ENCODE measurements around the gene MRPS30. TPM values are rescaled to one million over a fixed set of nuclear protein-coding genes. Genes with fewer than 3 reads are reported as not detected.
A peak's percentile ranks its signal among the peaks of the same experiment; 100 is the strongest.
"Not testable (repeated sequence)": the region's sequence is repeated elsewhere in the genome, so short reads cannot be mapped to it uniquely, and the experiment has no call there.

MRPS30 gene
- 10 to 100 TPM; 61.5 to 74.4 (median 65.1) TPM for polyA plus RNA-seq (ENCODE audit: insufficient read length in 3 of 3)
- long read RNA-seq, donor 1, transcript MRPS30-202 (5 exons, 1,678 nt): major isoform, 8 of 15 reads
- long read RNA-seq, donor 1, partial matches to known transcripts: 7 of 15 reads
- long read RNA-seq, donor 1, other reads (novel, unspliced or antisense): 0 of 15 reads
- long read RNA-seq, donor 2, transcript MRPS30-202 (5 exons, 1,678 nt): major isoform, 10 of 10 reads
- long read RNA-seq, donor 2, partial matches to known transcripts: 0 of 10 reads
- long read RNA-seq, donor 2, other reads (novel, unspliced or antisense): 0 of 10 reads
- long read RNA-seq, donor 3, full-length matches to known transcripts: 18 of 18 reads
- long read RNA-seq, donor 3, partial matches to known transcripts: 0 of 18 reads
- long read RNA-seq, donor 3, other reads (novel, unspliced or antisense): 0 of 18 reads
- long read RNA-seq, donor 4, transcript MRPS30-202 (5 exons, 1,678 nt): major isoform, 8 of 8 reads
- long read RNA-seq, donor 4, partial matches to known transcripts: 0 of 8 reads
- long read RNA-seq, donor 4, other reads (novel, unspliced or antisense): 0 of 8 reads
- long read RNA-seq, donor 5: 0 reads
- long read RNA-seq, donor 6, full-length matches to known transcripts: 13 of 13 reads
- long read RNA-seq, donor 6, partial matches to known transcripts: 0 of 13 reads
- long read RNA-seq, donor 6, other reads (novel, unspliced or antisense): 0 of 13 reads
- long read RNA-seq, donor 7, transcript MRPS30-202 (5 exons, 1,678 nt): major isoform, 13 of 13 reads
- long read RNA-seq, donor 7, partial matches to known transcripts: 0 of 13 reads
- long read RNA-seq, donor 7, other reads (novel, unspliced or antisense): 0 of 13 reads
- long read RNA-seq, donor 8: 0 reads
- long read RNA-seq, donor 9, transcript MRPS30-202 (5 exons, 1,678 nt): major isoform, 20 of 20 reads
- long read RNA-seq, donor 9, partial matches to known transcripts: 0 of 20 reads
- long read RNA-seq, donor 9, other reads (novel, unspliced or antisense): 0 of 20 reads
- long read RNA-seq, donor 10, transcript MRPS30-202 (5 exons, 1,678 nt): major isoform, 8 of 8 reads
- long read RNA-seq, donor 10, partial matches to known transcripts: 0 of 8 reads
- long read RNA-seq, donor 10, other reads (novel, unspliced or antisense): 0 of 8 reads
- long read RNA-seq, donor 11, transcript MRPS30-202 (5 exons, 1,678 nt): major isoform, 17 of 17 reads
- long read RNA-seq, donor 11, partial matches to known transcripts: 0 of 17 reads
- long read RNA-seq, donor 11, other reads (novel, unspliced or antisense): 0 of 17 reads
- long read RNA-seq, donor 12, partial matches to known transcripts: 0 of 4 reads
- long read RNA-seq, donor 12, other reads (novel, unspliced or antisense): 0 of 4 reads
- long read RNA-seq, donor 13: 0 reads
- long read RNA-seq, donor 14, transcript MRPS30-202 (5 exons, 1,678 nt): major isoform, 12 of 12 reads
- long read RNA-seq, donor 14, partial matches to known transcripts: 0 of 12 reads
- long read RNA-seq, donor 14, other reads (novel, unspliced or antisense): 0 of 12 reads
- long read RNA-seq, donor 15, transcript MRPS30-202 (5 exons, 1,678 nt): major isoform, 8 of 8 reads
- long read RNA-seq, donor 15, partial matches to known transcripts: 0 of 8 reads
- long read RNA-seq, donor 15, other reads (novel, unspliced or antisense): 0 of 8 reads
- long read RNA-seq, donor 16, transcript MRPS30-202 (5 exons, 1,678 nt): major isoform, 26 of 26 reads
- long read RNA-seq, donor 16, partial matches to known transcripts: 0 of 26 reads
- long read RNA-seq, donor 16, other reads (novel, unspliced or antisense): 0 of 26 reads

DNA sequence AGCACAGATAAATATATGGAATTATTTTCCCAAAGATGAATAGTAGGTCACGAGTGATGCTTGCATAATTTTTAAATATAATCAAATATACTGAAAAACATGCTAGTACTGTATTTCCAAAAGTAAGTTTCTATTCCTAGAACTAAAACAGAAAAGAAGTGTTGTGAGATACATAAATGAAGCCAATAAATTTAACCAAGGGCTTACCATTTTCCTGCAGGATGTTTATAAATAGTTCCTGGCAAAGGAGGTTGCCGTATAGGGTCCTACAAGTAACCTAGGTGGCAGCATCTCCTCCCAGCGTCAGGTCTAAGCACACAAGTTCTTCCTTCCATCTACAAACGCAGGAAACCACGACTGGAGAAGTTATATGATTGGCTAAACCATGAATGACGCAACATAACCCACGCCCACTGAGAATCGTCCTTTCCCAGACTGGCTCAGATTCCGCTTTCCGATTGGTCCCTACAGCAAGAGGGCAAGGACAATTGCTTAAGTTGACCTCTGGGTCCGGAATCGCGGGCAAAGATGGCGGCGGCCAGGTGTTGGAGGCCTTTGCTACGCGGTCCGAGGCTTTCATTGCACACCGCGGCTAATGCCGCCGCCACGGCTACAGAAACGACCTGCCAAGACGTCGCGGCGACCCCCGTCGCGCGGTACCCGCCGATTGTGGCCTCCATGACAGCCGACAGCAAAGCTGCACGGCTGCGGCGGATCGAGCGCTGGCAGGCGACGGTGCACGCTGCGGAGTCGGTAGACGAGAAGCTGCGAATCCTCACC is at the start of gene MRPS30:
Gene MRPS30 (plus strand): TSS at position 513 of the 780 bp plus-strand sequence. CDS start 16 bp downstream, at position 529.
- DNase-seq (ENCODE audit: extremely low read depth in 1 of 11, low read depth in 9 of 11, low spot score in 4 of 11): peak; percentile 94 to 99 (median 98)

DNA sequence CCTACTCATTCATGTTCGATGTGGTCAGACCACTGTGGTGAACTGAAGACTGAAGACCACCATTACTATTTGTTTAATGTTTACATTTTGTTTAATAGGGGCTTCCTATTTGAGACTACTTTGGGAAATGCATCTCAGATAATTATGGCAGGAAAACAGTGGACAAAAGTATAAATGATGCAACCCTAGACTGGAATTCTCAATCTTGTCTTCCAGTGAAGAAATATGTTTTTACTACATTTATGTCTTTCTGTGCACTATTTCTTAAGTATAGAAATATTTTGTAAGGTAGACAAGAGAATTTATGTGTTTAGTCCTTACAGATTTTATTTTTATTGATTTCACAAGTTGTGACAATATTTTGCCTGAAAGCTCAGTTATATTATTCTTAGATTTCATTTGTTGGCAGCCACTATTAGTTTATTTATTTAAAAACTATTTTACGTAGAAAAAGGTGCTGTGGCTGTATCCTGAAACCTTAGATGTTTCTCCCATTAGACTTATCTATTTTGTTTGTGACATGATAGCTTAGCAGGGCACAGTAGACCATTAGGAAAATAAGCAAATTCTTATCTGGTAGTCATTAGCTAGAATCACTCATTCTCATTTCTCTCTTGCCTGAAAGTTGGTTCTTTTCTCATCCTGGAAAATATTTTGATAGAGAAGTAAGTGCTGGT is 39.4 kb upstream of the MRPS30 start:
- no peak for DNase-seq (ENCODE audit: extremely low read depth in 1 of 11, low read depth in 9 of 11, low spot score in 4 of 11)

DNA sequence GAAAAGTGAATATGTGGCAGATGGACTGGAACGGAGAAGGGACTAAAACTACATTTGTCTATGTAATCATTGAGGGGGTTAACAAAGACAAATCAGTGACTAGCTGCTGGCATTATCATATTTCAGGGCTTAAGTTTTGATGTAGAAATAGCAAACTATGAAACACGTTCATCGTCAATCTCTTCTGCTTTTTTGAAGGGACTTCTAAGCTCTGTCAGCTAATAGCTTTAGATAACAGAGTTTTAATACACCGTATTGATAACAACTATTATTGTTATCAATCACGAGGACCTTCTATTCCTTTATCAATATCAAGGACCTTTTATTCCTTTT is 38.9 kb upstream of the MRPS30 start:
- DNase-seq (ENCODE audit: extremely low read depth in 1 of 11, low read depth in 9 of 11, low spot score in 4 of 11): no peak

DNA sequence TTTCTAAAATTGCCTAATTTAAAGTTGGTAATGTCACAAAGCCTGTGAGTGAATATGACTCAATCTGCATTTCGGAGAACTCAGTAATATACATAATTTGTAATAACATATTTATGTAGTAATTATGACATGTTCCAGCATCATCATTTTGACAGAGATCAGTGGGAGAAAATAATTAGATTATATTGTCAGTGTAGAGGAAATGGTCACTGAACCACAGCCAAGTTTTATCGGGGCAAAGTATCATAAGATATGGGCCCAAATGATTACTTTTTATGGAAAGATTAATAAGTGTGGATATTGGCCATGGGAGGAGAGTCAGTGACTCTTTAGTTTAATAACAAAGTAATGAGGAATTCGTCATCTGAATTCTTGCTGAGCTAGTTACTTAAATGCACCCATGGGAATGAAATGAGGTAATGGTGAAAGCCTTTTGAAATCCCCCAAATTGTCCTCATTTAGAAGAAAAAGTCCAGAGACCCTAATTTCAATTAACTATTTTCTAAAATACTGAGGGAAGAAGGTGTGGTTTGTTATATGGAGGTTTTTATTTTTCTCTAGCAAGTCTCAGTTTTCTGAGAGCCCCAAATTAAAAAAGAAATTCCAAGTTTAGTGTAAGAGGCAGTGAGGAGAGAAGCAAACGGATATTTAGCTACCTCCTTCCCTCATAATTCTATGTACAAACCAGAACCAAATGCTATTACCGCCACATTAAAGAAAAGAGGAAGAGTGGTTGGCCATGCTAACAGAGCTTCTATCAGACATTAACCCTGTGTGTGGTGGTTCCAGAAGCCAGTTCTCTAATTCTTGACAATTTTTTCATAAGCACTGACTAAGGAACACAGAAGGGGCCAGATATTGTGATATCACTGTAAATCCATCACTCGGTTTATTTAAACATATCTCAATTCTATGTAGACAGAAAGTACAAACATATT is 37.7 kb upstream of the MRPS30 start:
- DNase-seq (ENCODE audit: extremely low read depth in 1 of 11, low read depth in 9 of 11, low spot score in 4 of 11): no peak

DNA sequence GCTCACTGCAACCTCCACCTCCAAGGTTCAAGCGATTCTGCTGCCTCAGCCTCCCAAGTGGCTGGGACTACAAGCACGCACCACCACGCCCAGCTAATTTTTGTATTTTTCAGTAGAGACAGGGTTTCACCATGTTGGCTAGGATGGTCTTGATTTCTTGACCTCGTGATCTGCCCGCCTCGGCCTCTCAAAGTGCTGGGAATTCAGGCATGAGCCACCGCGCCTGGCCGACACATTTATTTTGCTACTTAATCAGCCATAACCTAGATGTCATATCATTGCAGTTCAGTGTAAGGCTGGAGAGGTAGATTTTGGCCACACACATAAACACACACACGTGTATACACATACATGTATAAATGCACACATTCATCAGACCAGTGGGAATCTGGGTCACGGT is 36.4 kb upstream of the MRPS30 start:
- not testable (repeated sequence) for DNase-seq (ENCODE audit: extremely low read depth in 1 of 11, low read depth in 9 of 11, low spot score in 4 of 11)

DNA sequence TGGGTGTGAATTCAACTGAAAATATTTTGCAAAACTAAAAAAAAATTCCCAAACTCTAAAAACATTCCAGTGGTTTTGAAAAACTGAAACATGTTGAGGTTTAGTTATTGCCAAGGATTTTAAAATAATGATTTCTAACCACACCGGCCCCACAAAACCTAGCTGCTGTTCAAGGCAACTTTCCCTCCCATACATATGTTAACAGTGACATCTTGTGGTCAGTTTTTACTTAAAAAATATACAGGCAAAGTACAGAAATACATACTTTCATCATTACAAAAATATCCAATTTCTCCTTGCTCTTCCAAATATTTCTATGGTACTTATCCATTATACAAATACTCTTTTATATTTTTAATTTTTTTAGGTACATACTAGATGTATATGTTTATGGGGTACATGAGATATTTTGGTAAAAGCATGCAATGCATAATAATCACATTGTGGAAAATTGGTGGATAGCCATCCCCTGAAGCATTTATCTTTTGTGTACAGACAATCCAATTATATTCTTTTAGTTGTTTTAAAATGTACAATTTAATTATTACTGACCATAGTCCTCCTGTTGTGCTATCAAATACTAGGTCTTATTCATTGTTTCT is 34.4 kb upstream of the MRPS30 start:
- DNase-seq (ENCODE audit: extremely low read depth in 1 of 11, low read depth in 9 of 11, low spot score in 4 of 11): peak in 10 of 11 donors; percentile 11 to 43 (median 22)

DNA sequence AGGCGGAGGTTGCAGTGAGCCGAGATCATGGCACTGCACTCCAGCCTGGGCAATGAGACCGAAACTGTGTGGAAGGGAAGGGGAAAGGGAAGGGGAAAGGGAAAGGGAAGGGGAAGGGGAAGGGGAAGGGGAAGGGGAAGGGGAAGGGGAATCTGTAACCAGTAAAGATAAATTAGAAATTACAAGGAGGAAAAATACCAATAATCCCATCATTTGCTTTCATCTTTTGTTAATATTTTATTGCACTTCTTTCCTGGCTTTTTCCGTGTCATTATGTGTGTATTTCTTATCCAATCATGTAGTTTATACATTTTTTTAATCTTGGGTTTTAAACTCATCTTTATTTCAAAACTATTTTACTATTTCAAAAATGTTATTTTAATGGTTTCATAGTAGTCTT is 29.6 kb upstream of the MRPS30 start:
- no peak for DNase-seq (ENCODE audit: extremely low read depth in 1 of 11, low read depth in 9 of 11, low spot score in 4 of 11)

DNA sequence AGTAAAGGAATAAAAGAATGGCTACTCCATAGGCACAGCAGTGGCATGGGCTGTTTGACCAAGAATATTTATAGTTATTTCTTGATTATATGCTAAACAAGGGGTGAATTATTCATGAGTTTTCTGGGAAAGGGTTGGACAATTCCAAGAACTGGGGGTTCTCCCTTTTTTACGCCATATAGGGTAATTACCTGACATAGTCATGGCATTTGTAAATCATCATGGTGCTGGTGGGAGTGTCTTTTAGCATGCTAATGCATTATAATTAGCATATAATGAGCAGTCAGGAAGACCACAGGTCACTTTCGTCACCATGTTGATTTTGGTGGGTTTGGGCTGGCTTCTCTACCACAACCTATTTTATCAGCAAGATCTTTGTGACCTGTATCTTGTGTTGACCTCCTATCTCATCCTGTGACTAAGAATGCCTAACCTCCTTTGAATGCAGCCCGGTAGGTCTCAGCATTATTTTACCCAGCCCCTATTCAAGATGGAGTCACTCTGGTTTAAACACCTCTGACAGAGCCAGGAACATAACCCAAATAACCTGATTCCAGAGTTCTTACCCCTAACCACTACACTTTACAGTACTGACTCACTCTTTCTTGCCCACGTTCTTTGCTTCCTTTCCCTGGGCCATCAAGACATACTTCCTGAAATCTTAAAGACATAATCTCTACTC is 25.0 kb upstream of the MRPS30 start:
- DNase-seq (ENCODE audit: extremely low read depth in 1 of 11, low read depth in 9 of 11, low spot score in 4 of 11): no peak

DNA sequence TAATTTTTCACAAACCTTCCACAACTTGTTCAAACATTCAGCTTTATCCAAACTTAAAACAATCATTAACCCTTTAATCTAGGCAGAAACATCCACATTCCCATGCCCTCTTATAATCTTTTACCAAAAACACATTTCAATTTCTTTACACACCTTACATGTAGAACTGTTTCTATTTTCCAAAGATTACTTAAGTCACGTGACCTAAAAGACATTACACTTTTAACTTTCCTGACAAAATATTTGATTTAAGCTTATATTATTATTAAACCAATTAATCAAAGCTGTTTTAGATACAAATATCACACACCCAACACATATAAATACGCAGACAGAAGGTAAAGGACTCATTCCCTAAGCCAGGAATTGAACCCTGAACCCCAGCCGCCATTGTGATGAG is 21.0 kb upstream of the MRPS30 start:
- no peak for DNase-seq (ENCODE audit: extremely low read depth in 1 of 11, low read depth in 9 of 11, low spot score in 4 of 11)

DNA sequence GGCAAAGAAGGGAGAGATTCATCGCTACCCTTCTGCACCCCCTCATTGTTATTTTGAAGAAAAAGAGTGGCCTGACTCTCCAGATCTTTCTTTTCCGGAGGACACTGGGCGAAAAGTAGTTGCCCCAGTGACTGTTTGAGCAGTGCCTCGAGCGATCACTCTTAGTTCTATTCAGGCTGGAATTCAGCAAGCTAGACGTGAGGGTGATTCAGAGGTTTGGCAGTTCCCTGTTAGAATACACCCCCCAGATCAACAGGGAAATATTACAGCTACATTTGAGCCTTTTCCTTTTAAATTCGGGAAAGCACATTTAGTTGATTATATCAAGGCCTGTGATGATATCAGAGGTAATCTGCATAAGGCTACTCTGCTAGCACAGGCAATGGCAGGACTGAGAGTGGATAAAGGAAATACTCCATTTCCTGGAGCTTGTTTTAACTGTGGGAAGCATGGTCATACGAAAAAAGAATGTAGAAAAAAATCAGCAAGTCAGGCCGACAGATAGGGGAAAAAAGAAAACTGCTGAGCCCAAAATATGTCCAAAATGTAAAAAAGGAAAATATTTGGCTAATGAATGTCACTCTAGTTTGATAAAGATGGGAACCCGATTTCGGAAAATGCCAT is 19.3 kb upstream of the MRPS30 start:
- DNase-seq (ENCODE audit: extremely low read depth in 1 of 11, low read depth in 9 of 11, low spot score in 4 of 11): not testable (repeated sequence)

DNA sequence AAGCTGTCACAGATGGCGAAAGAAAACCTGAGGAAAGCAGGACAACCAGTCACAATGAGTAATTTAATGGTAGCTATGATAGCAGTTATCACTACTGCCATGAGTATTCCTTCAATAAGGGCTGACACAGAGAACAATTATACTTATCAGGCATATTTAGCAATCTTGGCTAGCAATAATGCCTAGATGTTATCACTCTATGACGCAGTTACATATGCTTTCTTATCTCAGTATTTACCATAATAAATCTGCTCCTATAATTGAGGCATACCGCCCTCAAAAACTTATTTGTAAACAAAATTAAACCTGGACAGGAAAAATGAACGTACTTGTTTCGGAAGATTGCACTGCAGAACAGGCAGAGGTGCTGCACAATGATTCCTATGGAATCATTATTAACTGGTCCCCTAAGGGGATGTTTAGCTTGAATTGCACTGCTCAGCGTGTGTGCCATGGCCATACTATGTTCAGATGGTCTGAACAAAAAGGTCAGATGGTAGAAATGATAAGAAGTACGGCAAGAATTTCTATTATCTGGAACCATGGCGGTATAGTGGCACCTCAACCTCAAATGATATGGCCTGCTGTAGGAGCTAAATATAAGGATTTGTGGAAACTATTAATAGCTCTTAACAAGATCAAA is 16.6 kb upstream of the MRPS30 start:
- DNase-seq (ENCODE audit: extremely low read depth in 1 of 11, low read depth in 9 of 11, low spot score in 4 of 11): not testable (repeated sequence)

DNA sequence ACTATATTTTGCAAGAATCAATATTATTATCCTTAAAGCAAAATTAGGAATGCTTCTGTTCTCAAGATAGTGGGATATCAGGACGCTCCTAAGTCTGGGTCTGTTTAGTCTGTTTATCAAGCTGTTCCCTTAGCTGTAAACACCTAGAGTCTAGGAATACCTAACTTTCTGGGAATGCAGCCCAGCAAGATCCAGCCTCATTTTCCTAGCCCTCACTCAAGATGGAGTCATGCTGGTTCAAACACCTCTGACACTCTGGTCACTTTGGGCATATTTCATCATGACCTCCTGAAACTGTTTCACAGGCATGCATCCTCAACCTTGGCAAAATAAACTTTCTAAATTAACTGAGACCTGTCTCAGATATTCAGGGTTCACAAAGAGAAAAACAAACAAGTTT is 14.4 kb upstream of the MRPS30 start:
- DNase-seq (ENCODE audit: extremely low read depth in 1 of 11, low read depth in 9 of 11, low spot score in 4 of 11): no peak

DNA sequence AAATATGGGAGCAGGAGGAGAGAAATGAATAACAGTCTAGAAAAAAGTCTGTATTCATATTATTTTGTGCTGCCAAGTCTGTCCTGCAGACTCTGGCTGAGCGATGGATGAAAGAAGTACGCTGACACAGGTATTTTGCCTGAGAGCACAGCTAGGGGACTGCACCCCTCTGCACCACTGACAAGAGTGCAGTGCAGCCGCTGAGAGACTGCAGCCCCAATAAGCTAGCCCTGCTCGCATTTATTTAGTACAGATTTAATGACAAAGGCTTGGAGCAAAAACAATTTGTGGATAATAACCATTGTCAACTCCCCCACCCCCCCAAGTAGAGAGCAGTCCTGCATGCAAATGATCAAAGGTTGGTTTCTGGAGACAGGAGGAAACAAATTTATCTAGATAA is 13.3 kb upstream of the MRPS30 start:
- no peak for DNase-seq (ENCODE audit: extremely low read depth in 1 of 11, low read depth in 9 of 11, low spot score in 4 of 11)

DNA sequence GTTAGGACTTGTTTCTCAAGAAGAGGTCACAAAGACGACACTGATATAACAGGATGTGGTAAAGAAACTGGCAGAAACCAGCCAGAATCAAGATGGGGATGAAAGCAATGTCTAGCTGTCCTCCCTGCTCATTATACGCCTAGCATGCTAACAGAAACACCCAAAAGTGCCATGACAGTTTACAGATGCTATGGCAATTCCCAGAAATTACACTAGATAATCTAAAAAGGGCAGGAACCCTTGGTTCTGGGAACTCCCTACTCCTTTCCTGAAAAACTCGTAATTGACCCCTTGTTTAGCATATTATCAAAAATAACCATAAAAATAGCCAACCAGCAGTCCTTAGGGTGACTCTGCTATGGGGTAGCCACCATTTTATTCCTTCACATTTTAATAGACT is 10.9 kb upstream of the MRPS30 start:
- DNase-seq (ENCODE audit: extremely low read depth in 1 of 11, low read depth in 9 of 11, low spot score in 4 of 11): no peak
